Activated CD4-positive, alpha-beta T cell treated with anti-CD3 and anti-CD28 coated beads, Interleukin-2, amount 10 ng/mL, durations not matched to agents 7 days and 5 days (primary cell): ENCODE data around the gene CARD6. TPM values are rescaled to one million over a fixed set of nuclear protein-coding genes. Genes with fewer than 3 reads are reported as not detected.
A peak's percentile ranks its signal among the peaks of the same experiment; 100 is the strongest.

Source experiments
- CTCF ChIA-PET: fragments of 350-600 bp; sonication (Branson Sonifier 250); formaldehyde crosslinking; loops from one replicate; lab custom pipeline; 2021; ENCODE audit warnings: antibody characterized with exemption; lab: Charles Lee
- POLR2A ChIA-PET: fragments of 350-600 bp; sonication (Branson Sonifier 250); formaldehyde crosslinking; loops from one replicate; lab custom pipeline; 2021; ENCODE audit warnings: antibody characterized with exemption; lab: Charles Lee
- DNase-seq: peaks from one replicate; pipeline ENCODE4 v3.0.0-alpha.2; 2020
- H3K27ac Mint-ChIP-seq: one replicate; pipeline ENCODE4 v1.8.0; 2021; ENCODE audit warnings: mild to moderate bottlenecking, moderate library complexity, mixed read lengths
- H3K27me3 Mint-ChIP-seq: one replicate; pipeline ENCODE4 v1.8.0; 2021; ENCODE audit warnings: mixed read lengths
- H3K36me3 Mint-ChIP-seq: one replicate; pipeline ENCODE4 v1.8.0; 2021; ENCODE audit warnings: low read depth, mixed read lengths
- H3K4me1 Mint-ChIP-seq: one replicate; pipeline ENCODE4 v1.8.0; 2021; ENCODE audit warnings: mixed read lengths
- H3K4me3 Mint-ChIP-seq: one replicate; pipeline ENCODE4 v1.8.0; 2021; ENCODE audit warnings: mild to moderate bottlenecking, moderate library complexity, mixed read lengths
- H3K9me3 Mint-ChIP-seq: one replicate; pipeline ENCODE4 v1.8.0; 2021; ENCODE audit warnings: mixed read lengths
- total RNA-seq, 2 experiments: library from RNA; stranded (reverse); gene quantifications; one replicate each; pipeline ENCODE4 v1.2.3, GENCODE V29; 2021

The CARD6 gene
- total RNA-seq, 2 experiments from 2014 or later = 5.0 to 5.2 TPM

- Mint-ChIP-seq H3K36me3 (peaks cover 78% of the 10 kb centered on the region), H3K9me3 (no peaks in the 10 kb centered on the region), H3K4me1 (peaks cover 62% of the 10 kb centered on the region), H3K4me3 (peak overlapping the region; percentile 94), H3K27me3 (no peaks in the 10 kb centered on the region), H3K27ac (peak overlapping the region; percentile 44)
- ChIA-PET POLR2A (no interaction called here), CTCF (interaction anchor here (1.5 to 2.5 kb wide), 3 partner anchors 10 to 33 kb away, joined by 3 to 9 read pairs (median 5); partner anchors contain the start of genes CARD6 and PRKAA1)
- no peak for DNase-seq
Measured at GRCh38 chr5:40831346-40832210, 9.6 kb upstream of the CARD6 start.

DNA sequence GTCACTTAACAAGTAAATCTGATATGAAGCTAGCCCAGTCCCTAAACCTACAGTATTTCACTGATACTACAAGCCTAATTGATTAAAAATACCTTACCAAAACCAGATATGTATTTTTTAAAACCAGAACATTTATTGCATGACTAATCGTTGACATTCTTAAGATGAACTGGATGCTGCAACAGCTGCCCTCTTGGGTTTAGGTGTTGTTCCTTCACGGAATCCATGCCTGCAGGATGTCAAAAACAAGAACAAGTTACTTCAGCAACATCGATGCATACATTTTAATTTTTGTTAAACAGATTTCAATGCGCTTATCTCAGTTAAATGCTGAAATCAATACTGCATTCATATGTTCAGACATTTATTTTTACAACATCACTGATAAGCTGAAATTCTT lies 8.8 kb upstream of the CARD6 start:
- CTCF ChIA-PET = interaction anchor here (1.1 to 2.5 kb wide), 5 partner anchors 9 to 422 kb away, joined by 3 to 9 read pairs (median 3); partner anchors contain the start of genes CARD6 and PRKAA1
- POLR2A ChIA-PET = no interaction called here
- peak overlapping the region; percentile 94 for H3K4me3 Mint-ChIP-seq
- no peaks in the 10 kb centered on the region for H3K27me3 Mint-ChIP-seq
- H3K4me1 Mint-ChIP-seq = peaks cover 65% of the 10 kb centered on the region
- H3K9me3 Mint-ChIP-seq = no peaks in the 10 kb centered on the region
- peaks cover 72% of the 10 kb centered on the region for H3K36me3 Mint-ChIP-seq
- peak overlapping the region; percentile 94 for H3K27ac Mint-ChIP-seq
- no peak for DNase-seq

GRCh38 chr5:40833712-40834229 lies 7.4 kb upstream of the CARD6 start:
- Mint-ChIP-seq H3K4me1 (peaks cover 70% of the 10 kb centered on the region), H3K27me3 (no peaks in the 10 kb centered on the region), H3K4me3 (peak overlapping the region; percentile 94), H3K9me3 (peaks cover 2% of the 10 kb centered on the region), H3K36me3 (peaks cover 58% of the 10 kb centered on the region), H3K27ac (peak overlapping the region; percentile 94)
- DNase-seq = no peak
- POLR2A ChIA-PET = no interaction called here
- CTCF ChIA-PET = interaction anchor here (0.5 to 0.9 kb wide), 2 partner anchors 36 to 120 kb away, joined by 3 to 4 read pairs; partner anchors contain the start of gene PRKAA1

DNA sequence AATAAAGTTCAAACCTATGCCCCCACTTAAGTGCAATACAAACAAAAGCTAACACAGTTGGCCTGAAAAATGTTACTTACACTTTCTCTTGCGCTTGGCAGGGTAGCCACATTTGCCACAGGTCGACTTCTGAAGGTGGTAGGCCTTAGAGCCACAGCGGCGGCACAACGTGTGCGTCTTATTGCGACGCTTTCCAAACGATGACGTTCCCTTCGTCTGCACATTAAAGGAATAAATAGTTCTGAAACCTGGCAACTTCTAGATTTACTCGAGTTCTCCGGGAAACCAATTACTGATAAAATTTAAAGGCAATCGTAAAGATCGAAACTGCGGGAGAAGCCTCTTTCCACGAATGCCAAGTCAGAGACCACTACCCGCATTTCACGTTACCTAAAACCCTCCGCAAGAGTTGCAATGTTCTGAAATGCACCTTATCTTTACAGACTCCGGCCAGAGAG lies 6.7 kb upstream of the CARD6 start:
- Mint-ChIP-seq H3K27ac (peak overlapping the region; percentile 94), H3K4me1 (peaks cover 66% of the 10 kb centered on the region), H3K4me3 (peak overlapping the region; percentile 94), H3K9me3 (peaks cover 2% of the 10 kb centered on the region), H3K27me3 (no peaks in the 10 kb centered on the region), H3K36me3 (peaks cover 51% of the 10 kb centered on the region)
- POLR2A ChIA-PET = interaction anchor here (0.6 kb wide), 1 partner anchor 24 kb away, joined by 3 read pairs; no protein-coding TSS in a partner anchor
- CTCF ChIA-PET = interaction anchor here (0.9 kb wide), 1 partner anchor 36 kb away, joined by 4 read pairs; the partner anchor contains the start of gene PRKAA1
- peak; percentile 67 for DNase-seq

- Mint-ChIP-seq H3K27me3 (no peaks in the 10 kb centered on the region), H3K4me1 (peaks cover 61% of the 10 kb centered on the region), H3K9me3 (peaks cover 2% of the 10 kb centered on the region), H3K4me3 (peak within 1 kb of the TSS; percentile 94), H3K27ac (peak within 1 kb of the TSS; percentile 94), H3K36me3 (peaks cover 44% of the 10 kb centered on the region)
- peak; percentile 94 for DNase-seq
- ChIA-PET POLR2A (interaction anchor here (0.6 kb wide), 2 partner anchors 25 to 110 kb away, joined by 3 to 5 read pairs; no protein-coding TSS in a partner anchor), CTCF (interaction anchor here (0.6 to 0.7 kb wide), 2 partner anchors 13 to 1059 kb away, joined by 3 to 5 read pairs; no protein-coding TSS in a partner anchor)
Measured at GRCh38 chr5:40834849-40835787, 6.0 kb upstream of the CARD6 start, which contains the start of gene RPL37. Gene RPL37 (minus strand): TSS chr5:40835222. CDS start chr5:40835185, 37 bp downstream.

GRCh38 chr5:40838086-40838485 lies 3.1 kb upstream of the CARD6 start:
- peak overlapping the region; percentile 46 for H3K27ac Mint-ChIP-seq
- CTCF ChIA-PET = no interaction called here
- POLR2A ChIA-PET = no interaction called here
- H3K9me3 Mint-ChIP-seq = peaks cover 2% of the 10 kb centered on the region
- H3K27me3 Mint-ChIP-seq = peaks cover under 1% of the 10 kb centered on the region
- H3K4me1 Mint-ChIP-seq = peaks cover 52% of the 10 kb centered on the region
- H3K36me3 Mint-ChIP-seq = peaks cover 22% of the 10 kb centered on the region
- no peak overlapping the region for H3K4me3 Mint-ChIP-seq
- no peak for DNase-seq

GRCh38 chr5:40842351-40842750 lies 1.2 kb downstream of the CARD6 start:
- CTCF ChIA-PET = interaction anchor here (1.5 kb wide), 1 partner anchor 10 kb away, joined by 3 read pairs; no protein-coding TSS in a partner anchor
- POLR2A ChIA-PET = no interaction called here
- peak overlapping the region; percentile 82 for H3K4me3 Mint-ChIP-seq

DNA sequence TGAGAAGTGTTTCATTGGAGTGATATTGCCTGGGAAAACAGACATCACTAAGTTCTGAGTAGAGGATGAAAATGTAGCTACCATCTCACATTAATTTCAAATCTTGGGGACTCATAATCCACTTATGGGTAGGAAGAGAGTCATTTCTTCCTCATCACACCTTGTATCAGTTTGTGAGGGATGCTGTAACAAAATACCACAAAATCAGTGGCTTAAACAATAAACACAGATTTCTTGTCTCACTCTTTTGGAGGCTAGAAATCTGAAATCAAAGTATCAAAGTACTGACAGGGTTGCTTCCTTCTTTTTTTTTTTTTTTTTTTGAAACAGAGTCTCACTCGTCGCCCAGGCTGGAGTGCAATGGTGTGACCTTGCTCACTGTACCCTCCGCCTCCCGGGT lies 3.4 kb downstream of the CARD6 start:
- no peaks in the 10 kb centered on the region for H3K9me3 Mint-ChIP-seq
- H3K4me1 Mint-ChIP-seq = peaks cover 16% of the 10 kb centered on the region
- ChIA-PET CTCF (no interaction called here), POLR2A (no interaction called here)
- H3K36me3 Mint-ChIP-seq = peaks cover 19% of the 10 kb centered on the region
- no peak overlapping the region for H3K27ac Mint-ChIP-seq
- no peak for DNase-seq
- no peak overlapping the region for H3K4me3 Mint-ChIP-seq
- H3K27me3 Mint-ChIP-seq = peaks cover 6% of the 10 kb centered on the region

More at GRCh38 chr5:40842351-40842750, 1.2 kb downstream of the CARD6 start:
- no peak for DNase-seq
- no peak overlapping the region for H3K27ac Mint-ChIP-seq
- H3K27me3 Mint-ChIP-seq = peaks cover 6% of the 10 kb centered on the region
- H3K4me1 Mint-ChIP-seq = peaks cover 25% of the 10 kb centered on the region
- H3K9me3 Mint-ChIP-seq = peaks cover 2% of the 10 kb centered on the region
- H3K36me3 Mint-ChIP-seq = peaks cover 15% of the 10 kb centered on the region

DNA sequence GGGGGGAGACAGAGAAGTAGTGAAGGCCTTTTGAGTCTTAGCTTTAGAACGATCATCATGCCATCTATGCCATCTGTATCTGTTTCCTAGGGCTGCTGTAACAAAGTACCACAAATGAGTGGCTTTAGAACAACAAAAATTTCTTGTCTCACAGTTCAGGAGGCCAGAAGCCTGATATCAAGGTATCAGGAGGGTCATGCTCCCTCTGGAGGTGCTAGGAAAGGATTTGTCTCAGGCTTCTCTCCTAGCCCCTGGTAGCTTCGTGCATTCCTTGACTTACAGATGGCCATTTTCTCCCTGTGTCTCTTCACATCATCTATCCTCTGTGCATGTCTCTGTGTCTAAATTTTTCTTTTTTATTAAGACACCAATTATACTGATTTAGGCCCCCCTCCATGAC lies 5.2 kb downstream of the CARD6 start:
- no peak for DNase-seq
- ChIA-PET POLR2A (no interaction called here), CTCF (no interaction called here)
- Mint-ChIP-seq H3K36me3 (peaks cover 20% of the 10 kb centered on the region), H3K4me3 (no peak overlapping the region), H3K4me1 (peaks cover 6% of the 10 kb centered on the region), H3K9me3 (no peaks in the 10 kb centered on the region), H3K27ac (no peak overlapping the region), H3K27me3 (peaks cover 6% of the 10 kb centered on the region)

DNA sequence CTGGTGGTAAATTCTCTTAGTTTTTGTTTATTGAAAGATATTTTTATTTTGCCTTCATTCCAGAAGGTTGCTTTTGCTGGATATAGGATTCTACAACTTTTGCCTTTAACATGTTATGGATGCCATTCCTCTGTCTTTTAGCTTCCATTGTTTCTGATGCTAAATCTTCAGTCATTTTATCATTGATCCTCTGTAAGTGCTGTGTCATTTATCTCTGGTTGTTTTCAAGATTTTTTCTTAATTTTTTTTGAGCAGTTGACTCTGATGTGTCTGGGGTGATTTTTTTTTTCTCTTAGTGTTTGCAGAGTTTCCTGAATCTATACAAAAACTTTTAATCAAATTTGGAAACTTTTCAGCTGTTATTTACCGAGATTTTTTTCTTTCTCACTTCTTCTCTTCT lies 6.4 kb downstream of the CARD6 start:
- H3K36me3 Mint-ChIP-seq = peaks cover 18% of the 10 kb centered on the region
- H3K4me3 Mint-ChIP-seq = no peak overlapping the region
- no peak for DNase-seq
- peaks cover 6% of the 10 kb centered on the region for H3K27me3 Mint-ChIP-seq
- POLR2A ChIA-PET = no interaction called here
- H3K27ac Mint-ChIP-seq = no peak overlapping the region
- H3K4me1 Mint-ChIP-seq = no peaks in the 10 kb centered on the region
- CTCF ChIA-PET = no interaction called here
- no peaks in the 10 kb centered on the region for H3K9me3 Mint-ChIP-seq

DNA sequence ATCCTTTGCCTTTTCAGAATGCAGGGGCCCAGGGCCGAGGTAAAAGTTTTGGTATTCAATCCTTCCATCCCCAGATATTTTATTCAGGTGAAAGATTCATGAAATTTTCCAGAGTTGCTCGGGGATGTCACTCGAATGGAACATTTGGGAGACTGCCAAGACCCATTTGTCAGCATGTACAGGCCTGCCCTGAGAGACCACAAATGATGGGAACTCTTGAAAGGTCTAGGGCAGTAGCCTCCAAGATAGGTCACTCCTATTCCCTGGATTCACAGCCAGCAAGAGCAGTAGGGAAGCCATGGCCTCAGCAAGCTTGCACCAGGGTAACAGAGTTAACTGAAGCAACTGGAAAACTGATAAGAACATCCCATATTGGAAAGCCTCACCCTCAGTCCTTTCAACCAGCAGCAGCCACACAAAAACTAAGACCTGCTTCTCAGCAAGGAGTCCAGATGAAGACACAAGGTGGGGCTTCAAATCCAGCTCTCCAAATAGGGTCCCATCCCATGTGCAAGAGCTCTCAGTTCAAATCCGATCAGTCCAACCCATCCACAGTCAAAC lies 12.5 kb downstream of the CARD6 start:
- Mint-ChIP-seq H3K27ac (no peak overlapping the region), H3K4me1 (no peaks in the 10 kb centered on the region)
- CTCF ChIA-PET = no interaction called here

GRCh38 chr5:40860711-40861110 lies 19.5 kb downstream of the CARD6 start:
- Mint-ChIP-seq H3K4me1 (no peaks in the 10 kb centered on the region), H3K4me3 (no peak overlapping the region), H3K9me3 (peaks cover 11% of the 10 kb centered on the region), H3K27ac (no peak overlapping the region), H3K36me3 (no peaks in the 10 kb centered on the region), H3K27me3 (no peaks in the 10 kb centered on the region)
- CTCF ChIA-PET = no interaction called here
- no peak for DNase-seq
- POLR2A ChIA-PET = no interaction called here

More for the DNA sequence above, 12.5 kb downstream of the CARD6 start:
- Mint-ChIP-seq H3K27me3 (no peaks in the 10 kb centered on the region), H3K36me3 (peaks cover 13% of the 10 kb centered on the region), H3K4me3 (no peak overlapping the region), H3K9me3 (no peaks in the 10 kb centered on the region)
- DNase-seq = no peak
- POLR2A ChIA-PET = no interaction called here
